HepG2 (cell line): ENCODE data around the gene REEP6. TPM values are rescaled to one million over a fixed set of nuclear protein-coding genes. Genes with fewer than 3 reads are reported as not detected.

Experiments
- FOSL2 ChIP-seq: sonication (generic); formaldehyde crosslinking; IDR thresholded peaks from 2 replicates; pipeline ENCODE4 v1.4.0; 2020; ENCODE audit warnings: missing genetic modification reagents
- HHEX ChIP-seq: IDR thresholded peaks from 2 replicates; pipeline ENCODE4 v1.6.1; 2016; ENCODE audit warnings: control low read depth
- HNRNPL ChIP-seq: fragments of 200-400 bp; formaldehyde crosslinking; IDR thresholded peaks from 2 replicates; pipeline ENCODE4 v1.6.1; 2017; ENCODE audit warnings: mild to moderate bottlenecking, low read depth, low read length
- IRX3 ChIP-seq: sonication (generic); formaldehyde crosslinking; IDR thresholded peaks from 2 replicates; pipeline ENCODE4 v1.8.1; 2023; ENCODE audit warnings: mild to moderate bottlenecking, low read depth, missing genetic modification reagents, borderline replicate concordance
- RAD21 ChIP-seq: fragments of 450-650 bp; formaldehyde crosslinking; IDR thresholded peaks from 2 replicates; pipeline ENCODE4 v1.5.0; 2020; ENCODE audit warnings: mild to moderate bottlenecking
- SSRP1 ChIP-seq: IDR thresholded peaks from 2 replicates; pipeline ENCODE4 v1.6.1; 2016; ENCODE audit warnings: control low read depth
- STAG1 ChIP-seq: sonication (generic); formaldehyde crosslinking; IDR thresholded peaks from 2 replicates; pipeline ENCODE4 v1.4.0; 2020; ENCODE audit warnings: missing genetic modification reagents
- ZBED4 ChIP-seq: sonication (generic); formaldehyde crosslinking; IDR thresholded peaks from 2 replicates; pipeline ENCODE4 v1.4.0; 2020; ENCODE audit warnings: missing genetic modification reagents, borderline replicate concordance
- ZFP41 ChIP-seq: sonication (generic); formaldehyde crosslinking; IDR thresholded peaks from 2 replicates; pipeline ENCODE4 v1.4.0; 2020; ENCODE audit warnings: mild to moderate bottlenecking, missing genetic modification reagents, borderline replicate concordance
- ZNF101 ChIP-seq: sonication (generic); formaldehyde crosslinking; IDR thresholded peaks from 2 replicates; pipeline ENCODE4 v1.4.0; 2020; ENCODE audit warnings: mild to moderate bottlenecking, low read depth, missing genetic modification reagents, borderline replicate concordance
- ZNF318 ChIP-seq: sonication (generic); formaldehyde crosslinking; IDR thresholded peaks from 2 replicates; pipeline ENCODE4 v1.4.0; 2020; ENCODE audit warnings: mild to moderate bottlenecking, missing genetic modification reagents
- ZNF382 ChIP-seq: sonication (generic); formaldehyde crosslinking; IDR thresholded peaks from 2 replicates; pipeline ENCODE4 v1.5.0; 2020; ENCODE audit warnings: missing genetic modification reagents, mild to moderate bottlenecking, borderline replicate concordance
- ZNF564 ChIP-seq: sonication (generic); formaldehyde crosslinking; IDR thresholded peaks from 2 replicates; pipeline ENCODE4 v1.8.1; 2023; ENCODE audit warnings: mild to moderate bottlenecking, missing genetic modification reagents
- ZNF672 ChIP-seq: sonication (generic); formaldehyde crosslinking; IDR thresholded peaks from 2 replicates; pipeline ENCODE4 v1.8.1; 2022; ENCODE audit warnings: missing genetic modification reagents
- ZNF749 ChIP-seq: sonication (generic); formaldehyde crosslinking; IDR thresholded peaks from 2 replicates; pipeline ENCODE4 v1.8.0; 2022; ENCODE audit warnings: mild to moderate bottlenecking, missing genetic modification reagents, moderate library complexity, borderline replicate concordance
- ZNF766 ChIP-seq: sonication (generic); formaldehyde crosslinking; IDR thresholded peaks from 2 replicates; pipeline ENCODE4 v1.5.0; 2020; ENCODE audit warnings: missing genetic modification reagents, borderline replicate concordance
- ZNF777 ChIP-seq: sonication (generic); formaldehyde crosslinking; IDR thresholded peaks from 2 replicates; pipeline ENCODE4 v1.4.0; 2020; ENCODE audit warnings: missing genetic modification reagents
- polyA plus RNA-seq, 8 experiments: library from polyadenylated mRNA; depleted of rRNA in 3 of 8; stranded (reverse) in 7 of 8; unstranded in 1 of 8; fragments of >200 nt; fragmentation: Illumina TruSeq in 4 of 8; extraction: Trizol in 4 of 8; gene quantifications; 2 replicates each; pipeline versions ENCODE4 v1.2.1 to v1.2.3, GENCODE V29; 2011 to 2016; ENCODE audit warnings: low read depth in 4 of 8, missing spikeins in 1 of 8, mixed read lengths in 1 of 8; ENCODE audit not compliant: insufficient read depth in 1 of 8
- total RNA-seq, 5 experiments: library from RNA; depleted of rRNA; stranded (reverse); fragments of >200 nt; fragmentation: Illumina TruSeq; extraction: Trizol; gene quantifications; 2 replicates each; pipeline ENCODE4 v1.2.3, GENCODE V29; 2016; ENCODE audit warnings: low read depth in 1 of 5
- TF ChIP-seq, protein P1 (sequence below): sonication (generic); formaldehyde crosslinking; IDR thresholded peaks from 2 replicates; pipeline ENCODE4 v1.8.0; 2022; ENCODE audit warnings: low read depth, missing genetic modification reagents

The REEP6 gene
- total and polyA plus RNA-seq, 2 of the 13 experiments (the other 11 are each of a cell fraction or from before 2014, with no cell fraction given) = 10.0 to 28.8 TPM

DNA sequence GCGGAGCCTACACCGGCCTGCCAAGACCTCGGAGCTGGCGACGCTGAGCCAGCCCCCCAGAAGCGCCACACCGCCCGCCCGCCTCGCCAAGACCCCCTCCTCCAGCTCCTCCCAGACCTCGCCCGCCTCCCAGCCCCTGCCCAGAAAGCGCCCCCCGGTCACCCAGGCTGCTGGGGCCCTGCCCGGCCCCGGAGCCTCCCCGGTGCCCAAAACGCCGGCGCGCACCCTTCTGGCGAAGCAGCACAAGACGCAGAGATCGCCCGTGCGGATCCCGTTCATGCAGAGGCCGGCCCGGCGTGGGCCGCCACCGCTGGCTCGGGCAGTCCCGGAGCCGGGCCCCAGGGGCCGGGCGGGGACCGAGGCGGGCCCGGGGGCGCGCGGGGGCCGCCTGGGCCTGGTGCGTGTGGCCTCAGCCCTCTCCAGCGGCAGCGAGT lies 22.1 kb upstream of the REEP6 start (continued):
- TF ChIP-seq ZBED4 (CRISPR knock-in tag) (no peak), STAG1 (peak; percentile 13; the same call in 1 of the 2 replicates), ZNF777 (no peak), IRX3 (no peak), ZNF749 (CRISPR knock-in tag) (no peak), RAD21 (CRISPR knock-in tag) (no peak), ZFP41 (CRISPR knock-in tag) (no peak), ZNF382 (CRISPR knock-in tag) (no peak), ZNF101 (CRISPR knock-in tag) (no peak), ZNF318 (CRISPR knock-in tag) (no peak), FOSL2 (CRISPR knock-in tag) (no peak), ZNF564 (CRISPR knock-in tag) (no peak), HNRNPL (peak; percentile 59; the same call in 1 of the 2 replicates), HHEX (no peak), ZNF672 (CRISPR knock-in tag) (no peak), SSRP1 (no peak), ZNF766 (CRISPR knock-in tag) (no peak)
- TF ChIP-seq, protein P1, sequence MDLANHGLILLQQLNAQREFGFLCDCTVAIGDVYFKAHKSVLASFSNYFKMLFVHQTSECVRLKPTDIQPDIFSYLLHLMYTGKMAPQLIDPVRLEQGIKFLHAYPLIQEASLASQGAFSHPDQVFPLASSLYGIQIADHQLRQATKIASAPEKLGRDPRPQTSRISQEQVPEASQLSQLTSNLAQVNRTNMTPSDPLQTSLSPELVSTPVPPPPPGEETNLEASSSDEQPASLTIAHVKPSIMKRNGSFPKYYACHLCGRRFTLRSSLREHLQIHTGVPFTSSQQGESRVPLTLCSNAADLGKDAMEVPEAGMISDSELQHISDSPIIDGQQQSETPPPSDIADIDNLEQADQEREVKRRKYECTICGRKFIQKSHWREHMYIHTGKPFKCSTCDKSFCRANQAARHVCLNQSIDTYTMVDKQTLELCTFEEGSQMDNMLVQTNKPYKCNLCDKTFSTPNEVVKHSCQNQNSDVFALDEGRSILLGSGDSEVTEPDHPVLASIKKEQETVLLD (CRISPR knock-in tag) = peak; percentile 29; the same call in 1 of the 2 replicates
